GM18520 (cell line): ENCODE results near the gene KRT35.

Experiments used
- ATAC-seq: cut with Tn5 transposase; IDR thresholded peaks from one replicate; pipeline ENCODE4 v1.9.1; 2021; ENCODE audit not compliant: unreplicated experiment

KRT35 gene

GRCh38 chr17:41481036-41481435 is at the start of gene KRT35:
KRT35 (minus strand) TSS chr17:41481151; CDS start chr17:41481097, 54 bp downstream.
- ATAC-seq: no peak

GRCh38 chr17:41530062-41531048 is 49.4 kb upstream of the KRT35 start:
- ATAC-seq: no peak

GRCh38 chr17:41529491-41529915 is 48.6 kb upstream of the KRT35 start:
- ATAC-seq: no peak

- ATAC-seq: no peak
These were observed 48.0 kb upstream of the KRT35 start for GRCh38 chr17:41528959-41529353.

- no peak for ATAC-seq
These were observed 46.4 kb upstream of the KRT35 start for GRCh38 chr17:41527063-41528023.

- ATAC-seq: no peak
These were observed 43.3 kb upstream of the KRT35 start for GRCh38 chr17:41524261-41524660.

GRCh38 chr17:41523787-41524186 is 42.8 kb upstream of the KRT35 start:
- ATAC-seq: no peak

- no peak for ATAC-seq
These were observed 42.3 kb upstream of the KRT35 start for GRCh38 chr17:41523225-41523593.

- no peak for ATAC-seq
These were observed 41.6 kb upstream of the KRT35 start for GRCh38 chr17:41522301-41523224.

- no peak for ATAC-seq
These were observed 40.8 kb upstream of the KRT35 start for GRCh38 chr17:41521574-41522261.

- ATAC-seq: no peak
These were observed 40.0 kb upstream of the KRT35 start for GRCh38 chr17:41520821-41521521.

GRCh38 chr17:41519501-41520224 is 38.7 kb upstream of the KRT35 start:
- no peak for ATAC-seq

- ATAC-seq: no peak
These were observed 38.0 kb upstream of the KRT35 start, which contains the start of gene KRT15 for GRCh38 chr17:41518789-41519449. KRT15 (minus strand) TSS chr17:41518890; CDS start chr17:41518827, 63 bp downstream.

- no peak for ATAC-seq
These were observed 37.1 kb upstream of the KRT35 start for GRCh38 chr17:41518031-41518430.

GRCh38 chr17:41516830-41517283 is 35.9 kb upstream of the KRT35 start:
- no peak for ATAC-seq

- ATAC-seq: no peak
These were observed 35.3 kb upstream of the KRT35 start for GRCh38 chr17:41516147-41516829.

- ATAC-seq: no peak
These were observed 32.2 kb upstream of the KRT35 start for GRCh38 chr17:41513168-41513547.
